ENCODE results near the gene ANKS4B.
A peak's percentile ranks its signal among the peaks of the same experiment; 100 is the strongest.
"Not testable (repeated sequence)": the region's sequence is repeated elsewhere in the genome, so short reads cannot be mapped to it uniquely, and the experiment has no call there.

The ANKS4B gene

GRCh38 chr16:21218153-21218552 is 15.3 kb upstream of the ANKS4B start:
- no peak for DNase-seq (ENCODE audit: low spot score)

- no peak for DNase-seq (ENCODE audit: low spot score)
These were observed 13.9 kb upstream of the ANKS4B start for GRCh38 chr16:21219551-21219950.

GRCh38 chr16:21222495-21223337 is 10.8 kb upstream of the ANKS4B start:
- DNase-seq (ENCODE audit: low spot score), result no peak

GRCh38 chr16:21223787-21224186 is 9.7 kb upstream of the ANKS4B start:
- DNase-seq (ENCODE audit: low spot score), result no peak

GRCh38 chr16:21224800-21225199 is 8.7 kb upstream of the ANKS4B start:
- DNase-seq (ENCODE audit: low spot score), result no peak

GRCh38 chr16:21226749-21227148 is 6.8 kb upstream of the ANKS4B start:
- no peak for DNase-seq (ENCODE audit: low spot score)

- no peak for DNase-seq (ENCODE audit: low spot score)
These were observed 5.6 kb upstream of the ANKS4B start for GRCh38 chr16:21227866-21228265.

- DNase-seq (ENCODE audit: low spot score), result no peak
These were observed 5.1 kb upstream of the ANKS4B start for GRCh38 chr16:21228361-21228872.

- DNase-seq (ENCODE audit: low spot score), result no peak
These were observed 416 bp upstream of the ANKS4B start for GRCh38 chr16:21233045-21233520.

GRCh38 chr16:21235199-21235585 is 1.7 kb downstream of the ANKS4B start:
- DNase-seq (ENCODE audit: low spot score), result no peak

- no peak for DNase-seq (ENCODE audit: low spot score)
These were observed 3.3 kb downstream of the ANKS4B start for GRCh38 chr16:21236831-21237230.

GRCh38 chr16:21239646-21240045 is 6.1 kb downstream of the ANKS4B start:
- no peak for DNase-seq (ENCODE audit: low spot score)

- DNase-seq (ENCODE audit: low spot score), result no peak
These were observed 9.3 kb downstream of the ANKS4B start for GRCh38 chr16:21242756-21243155.

- no peak for DNase-seq (ENCODE audit: low spot score)
These were observed 11.2 kb downstream of the ANKS4B start for GRCh38 chr16:21244518-21245215.

GRCh38 chr16:21248179-21248578 is 14.7 kb downstream of the ANKS4B start:
- DNase-seq (ENCODE audit: low spot score), result not testable (repeated sequence)

- no peak for DNase-seq (ENCODE audit: low spot score)
These were observed 16.8 kb downstream of the ANKS4B start for GRCh38 chr16:21250072-21250923.

GRCh38 chr16:21253470-21253869 is 20.0 kb downstream of the ANKS4B start:
- no peak for DNase-seq (ENCODE audit: low spot score)

- DNase-seq (ENCODE audit: low spot score), result no peak
These were observed 23.1 kb downstream of the ANKS4B start for GRCh38 chr16:21256636-21257035.

- no peak for DNase-seq (ENCODE audit: low spot score)
These were observed 23.8 kb downstream of the ANKS4B start for GRCh38 chr16:21257284-21257683.

GRCh38 chr16:21260870-21261791 is 27.6 kb downstream of the ANKS4B start:
- peak; percentile 84 for DNase-seq (ENCODE audit: low spot score)
